Measurements from ENCODE around the gene EPHB4.

The EPHB4 gene

GRCh38 chr7:100867776-100868485, 40.6 kb upstream of the EPHB4 start:
- TF ChIP-seq CTCF (IDR thresholded peaks at IDR 0.05) = no peak
- H3K27ac ChIP-seq = peak overlapping the region; percentile 32
- peaks cover 28 to 38% of the 10 kb centered on the region in 2 experiments for H3K4me1 ChIP-seq (ENCODE audit: control insufficient read depth in 1 of 2, insufficient read depth in 1 of 2, low read depth in 1 of 2, low read length in 1 of 2)
- H3K4me3 ChIP-seq (ENCODE audit: low read depth in 1 of 2, low read length in 1 of 2) = peak overlapping the region; percentile 51 to 58
- no peaks in the 10 kb centered on the region for H3K9me3 ChIP-seq
- H3K27me3 ChIP-seq = no peaks in the 10 kb centered on the region
- peaks cover 50% of the 10 kb centered on the region for H3K36me3 ChIP-seq

GRCh38 chr7:100867040-100867775, 39.9 kb upstream of the EPHB4 start, which contains the start of gene TRIP6:
TRIP6 (plus strand) TSS chr7:100867387; CDS start chr7:100867498, 111 bp downstream.
- no peaks in the 10 kb centered on the region for H3K27me3 ChIP-seq
- peak within 1 kb of the TSS; percentile 36 for H3K27ac ChIP-seq
- peaks cover 28 to 38% of the 10 kb centered on the region in 2 experiments for H3K4me1 ChIP-seq (ENCODE audit: control insufficient read depth in 1 of 2, insufficient read depth in 1 of 2, low read depth in 1 of 2, low read length in 1 of 2)
- peaks cover 55% of the 10 kb centered on the region for H3K36me3 ChIP-seq
- H3K9me3 ChIP-seq = no peaks in the 10 kb centered on the region
- no peak for TF ChIP-seq CTCF (IDR thresholded peaks at IDR 0.05)
- peak within 1 kb of the TSS; percentile 51 to 58 for H3K4me3 ChIP-seq (ENCODE audit: low read depth in 1 of 2, low read length in 1 of 2)

GRCh38 chr7:100866729-100867039, 39.4 kb upstream of the EPHB4 start:
- no peak for TF ChIP-seq CTCF (IDR thresholded peaks at IDR 0.05)
- H3K27ac ChIP-seq = peak overlapping the region; percentile 36
- peaks cover 28 to 38% of the 10 kb centered on the region in 2 experiments for H3K4me1 ChIP-seq (ENCODE audit: control insufficient read depth in 1 of 2, insufficient read depth in 1 of 2, low read depth in 1 of 2, low read length in 1 of 2)
- H3K36me3 ChIP-seq = peaks cover 58% of the 10 kb centered on the region
- no peaks in the 10 kb centered on the region for H3K9me3 ChIP-seq
- no peaks in the 10 kb centered on the region for H3K27me3 ChIP-seq
- peak overlapping the region; percentile 51 to 58 for H3K4me3 ChIP-seq (ENCODE audit: low read depth in 1 of 2, low read length in 1 of 2)

- no peak for TF ChIP-seq CTCF (IDR thresholded peaks at IDR 0.05)
- Histone ChIP-seq H3K27ac (peak overlapping the region; percentile 36), H3K27me3 (no peaks in the 10 kb centered on the region), H3K4me3 (ENCODE audit: low read depth in 1 of 2, low read length in 1 of 2) (peak overlapping the region in 1 of 2 experiments; percentile 58), H3K36me3 (peaks cover 58% of the 10 kb centered on the region), H3K9me3 (no peaks in the 10 kb centered on the region), H3K4me1 (ENCODE audit: control insufficient read depth in 1 of 2, insufficient read depth in 1 of 2, low read depth in 1 of 2, low read length in 1 of 2) (peaks cover 28 to 38% of the 10 kb centered on the region in 2 experiments)
Observed at GRCh38 chr7:100865938-100866728, 38.8 kb upstream of the EPHB4 start.

- no peak for TF ChIP-seq CTCF (IDR thresholded peaks at IDR 0.05)
- H3K27me3 ChIP-seq = no peaks in the 10 kb centered on the region
- H3K4me1 ChIP-seq (ENCODE audit: control insufficient read depth in 1 of 2, insufficient read depth in 1 of 2, low read depth in 1 of 2, low read length in 1 of 2) = peaks cover 28 to 38% of the 10 kb centered on the region in 2 experiments
- H3K4me3 ChIP-seq (ENCODE audit: low read depth in 1 of 2, low read length in 1 of 2) = peak overlapping the region in 1 of 2 experiments; percentile 58
- no peak overlapping the region for H3K27ac ChIP-seq
- no peaks in the 10 kb centered on the region for H3K9me3 ChIP-seq
- peaks cover 62% of the 10 kb centered on the region for H3K36me3 ChIP-seq
Observed at GRCh38 chr7:100865372-100865911, 38.1 kb upstream of the EPHB4 start.

Data from neutrophil (primary cell).